ENCODE measurements around the gene COL4A2. TPM values are rescaled to one million over a fixed set of nuclear protein-coding genes. Genes with fewer than 3 reads are reported as not detected.

Gene COL4A2
- total RNA-seq, 1 experiment from 2014 or later, result 1.6 TPM

- BruUV-seq (replicated peaks), result no TSS peak
- Histone ChIP-seq H3K79me2 (ENCODE audit: insufficient read depth, low read length) (no peaks in the 10 kb centered on the region), H3K4me1 (ENCODE audit: control insufficient read depth in 1 of 2, insufficient read depth in 2 of 2, low read length in 2 of 2) (no peaks in the 10 kb centered on the region), H3K9ac (ENCODE audit: low read length) (no peak overlapping the region), H3K4me3 (replicated peaks in 1 of 2; ENCODE audit: low read depth in 1 of 2, low read length in 2 of 2) (no peak overlapping the region), H3K27ac (ENCODE audit: low read depth, low read length) (no peak overlapping the region), H2AFZ (ENCODE audit: low read depth, low read length, poor library complexity, severe bottlenecking) (no peak overlapping the region), H3K36me3 (ENCODE audit: control insufficient read depth in 1 of 2, insufficient read depth in 2 of 2, low read length in 2 of 2) (no peaks in the 10 kb centered on the region), H3K4me2 (ENCODE audit: low read length) (no peak overlapping the region), H3K27me3 (ENCODE audit: insufficient read depth, low read length) (no peaks in the 10 kb centered on the region), H3K9me2 (ENCODE audit: insufficient read depth) (no peaks in the 10 kb centered on the region), H4K20me1 (ENCODE audit: insufficient read depth) (no peaks in the 10 kb centered on the region), H3K9me3 (ENCODE audit: control insufficient read depth in 1 of 2, insufficient read depth in 1 of 2, low read depth in 1 of 2, low read length in 2 of 2) (no peaks in the 10 kb centered on the region)
- no peak for TF ChIP-seq ZBTB33 (IDR thresholded peaks at IDR 0.05; ENCODE audit: extremely low read depth, insufficient replicate concordance, low read length)
- no peak for TF ChIP-seq SP1 (IDR thresholded peaks at IDR 0.05; ENCODE audit: low read depth)
- TF ChIP-seq FOSL1 (IDR thresholded peaks at IDR 0.05; ENCODE audit: low read depth), result no peak
- no peak for TF ChIP-seq JUND (IDR thresholded peaks at IDR 0.05)
- no peak for TF ChIP-seq CTCF (IDR thresholded peaks at IDR 0.05 in 2 of 3, conservative IDR thresholded peaks at IDR 0.05 in 1 of 3; ENCODE audit: borderline replicate concordance in 1 of 3, insufficient read depth in 1 of 3, low read depth in 2 of 3, low read length in 2 of 3)
- TF ChIP-seq RAD21 (IDR thresholded peaks at IDR 0.05; ENCODE audit: low read depth), result no peak
- TF ChIP-seq CBX3 (IDR thresholded peaks at IDR 0.05; ENCODE audit: low read depth), result no peak
- ChIA-PET CTCF (no interaction called here), RAD21 (ENCODE audit: low non-redundant PET in 1 of 2, low total read pairs in 2 of 2, uncharacterized antibody in 2 of 2, unreplicated experiment in 2 of 2) (no interaction called here), POLR2A (no interaction called here)
- ATAC-seq, result no peak
- intact Hi-C loops (cut with micrococcal nuclease), result no loop called here
- DNase-seq (ENCODE audit: low read depth, low spot score), result no peak
Measured at GRCh38 chr13:110358381-110358780, 51.3 kb downstream of the COL4A2 start.
